Tibial nerve (tissue), 4 donors: ENCODE results near the gene PSD4. TPM values are rescaled to one million over a fixed set of nuclear protein-coding genes. Genes with fewer than 3 reads are reported as not detected.
A peak's percentile ranks its signal among the peaks of the same experiment; 100 is the strongest.

Experiments
- DNase-seq, 2 donors: peaks; one replicate each; pipeline ENCODE4 v3.0.0-alpha.2; 2019; ENCODE audit warnings: low spot score in 2 of 2
- H3K27ac ChIP-seq, 4 donors: fragments of 200-600 bp; sonication (generic) in 3 of 4; one replicate each; pipeline ENCODE4 v1.5.1; 2017 to 2019; ENCODE audit warnings: mild to moderate bottlenecking in 1 of 4
- H3K27me3 ChIP-seq, 2 donors: fragments of 200-600 bp; sonication (generic) in 1 of 2; one replicate each; pipeline versions ENCODE4 v1.5.1 to v1.6.0; 2017 to 2019
- H3K36me3 ChIP-seq, 3 donors: fragments of 200-600 bp; sonication (generic); one replicate each; pipeline ENCODE4 v1.5.1; 2018 to 2019
- H3K4me1 ChIP-seq, 4 donors: fragments of 200-600 bp; sonication (generic) in 3 of 4; one replicate each; pipeline ENCODE4 v1.5.1; 2017 to 2019
- H3K4me3 ChIP-seq, 4 donors: fragments of 200-600 bp; sonication (generic) in 3 of 4; one replicate each; pipeline ENCODE4 v1.5.1; 2017 to 2019; ENCODE audit warnings: mild to moderate bottlenecking in 1 of 4, moderate library complexity in 1 of 4
- H3K9me3 ChIP-seq, 4 donors: fragments of 200-600 bp; sonication (generic) in 3 of 4; one replicate each; pipeline ENCODE4 v1.5.1; 2017 to 2019
- CTCF ChIP-seq, 5 experiments: fragments of 200-600 bp in 3 of 5; fragments of 450-650 bp in 2 of 5; sonication (generic) in 3 of 5; IDR thresholded peaks; one replicate each; pipeline ENCODE4 v1.5.1; 2016 to 2019; ENCODE audit warnings: antibody characterized with exemption in 5 of 5, mild to moderate bottlenecking in 3 of 5, moderate library complexity in 2 of 5
- EP300 ChIP-seq, 2 donors: sonication (generic); formaldehyde crosslinking; IDR thresholded peaks; one replicate each; pipeline ENCODE4 v1.6.1; 2017; ENCODE audit warnings: antibody characterized with exemption in 2 of 2, mild to moderate bottlenecking in 1 of 2
- POLR2A ChIP-seq, 2 donors: fragments of 450-650 bp; IDR thresholded peaks; one replicate each; pipeline ENCODE4 v1.6.1; 2017; ENCODE audit warnings: antibody characterized with exemption in 2 of 2, mild to moderate bottlenecking in 2 of 2, moderate library complexity in 2 of 2
- WGBS, 2 donors: methylation state at CpG; one replicate each; pipeline ENCODE4 v1.1.5; 2018; 5-methylcytosine and 5-hydroxymethylcytosine counted together
- total RNA-seq, 4 donors: library from RNA; depleted of rRNA; stranded (reverse); fragments of >200 nt; gene quantifications; one replicate each; pipeline ENCODE4 v1.1.0, GENCODE V29; 2016

Gene PSD4
- total RNA-seq, 4 donors from 2014 or later = 8.7 to 20.7 (median 11.3) TPM

- Histone ChIP-seq H3K27me3 (no peaks in the 10 kb centered on the region), H3K4me3 (no peak overlapping the region), H3K36me3 (no peaks in the 10 kb centered on the region), H3K4me1 (peaks cover 0 to 43% (median 20%) of the 10 kb centered on the region in 4 donors), H3K9me3 (no peaks in the 10 kb centered on the region), H3K27ac (peak overlapping the region; percentile 48 to 83 (median 74))
- 68 to 71% methylated on average over 18 of the region's 18 CpGs for WGBS, 2 donors
- TF ChIP-seq CTCF (IDR thresholded peaks at IDR 0.05) (no peak), EP300 (IDR thresholded peaks at IDR 0.05) (peak; percentile 55 to 86)
- peak; percentile 60 to 77 for DNase-seq
Measured at GRCh38 chr2:113240915-113241911, 67.4 kb downstream of the PSD4 start.

- H3K9me3 ChIP-seq = no peaks in the 10 kb centered on the region
- peaks cover 0 to 43% (median 20%) of the 10 kb centered on the region in 4 donors for H3K4me1 ChIP-seq
- no peaks in the 10 kb centered on the region for H3K36me3 ChIP-seq
- H3K27ac ChIP-seq = peak overlapping the region in 2 of 4 donors; percentile 82 to 83
- H3K27me3 ChIP-seq = no peaks in the 10 kb centered on the region
- no peak overlapping the region for H3K4me3 ChIP-seq
- no peak for DNase-seq
- TF ChIP-seq EP300 (IDR thresholded peaks at IDR 0.05) (no peak), POLR2A (IDR thresholded peaks at IDR 0.05) (no peak), CTCF (IDR thresholded peaks at IDR 0.05) (no peak)
- 90 to 95% methylated on average over 6 of the region's 6 CpGs for WGBS, 2 donors
Measured at GRCh38 chr2:113242327-113242726, 68.6 kb downstream of the PSD4 start.

GRCh38 chr2:113245276-113245711 is 71.5 kb downstream of the PSD4 start:
- TF ChIP-seq CTCF (IDR thresholded peaks at IDR 0.05) = no peak
- no peak for TF ChIP-seq POLR2A (IDR thresholded peaks at IDR 0.05)
- TF ChIP-seq EP300 (IDR thresholded peaks at IDR 0.05) = no peak
- WGBS, 2 donors = 62 to 71% methylated on average over 3 of the region's 3 CpGs
- no peaks in the 10 kb centered on the region for H3K36me3 ChIP-seq
- H3K27ac ChIP-seq = peak overlapping the region in 1 of 4 donors; percentile 30
- H3K9me3 ChIP-seq = no peaks in the 10 kb centered on the region
- no peaks in the 10 kb centered on the region for H3K27me3 ChIP-seq
- DNase-seq = no peak
- no peak overlapping the region for H3K4me3 ChIP-seq
- H3K4me1 ChIP-seq = peaks cover 0 to 33% (median 18%) of the 10 kb centered on the region in 4 donors

GRCh38 chr2:113246606-113247005 is 72.8 kb downstream of the PSD4 start:
- Histone ChIP-seq H3K36me3 (no peaks in the 10 kb centered on the region), H3K4me1 (peaks cover 0 to 20% (median 6%) of the 10 kb centered on the region in 4 donors), H3K4me3 (no peak overlapping the region), H3K27me3 (no peaks in the 10 kb centered on the region), H3K9me3 (no peaks in the 10 kb centered on the region), H3K27ac (no peak overlapping the region)
- DNase-seq = no peak
- TF ChIP-seq EP300 (IDR thresholded peaks at IDR 0.05) (no peak), CTCF (IDR thresholded peaks at IDR 0.05) (no peak), POLR2A (IDR thresholded peaks at IDR 0.05) (no peak)
- WGBS, 2 donors = 88 to 90% methylated on average over 14 of the region's 14 CpGs
